Fibroblast of lung (primary cell): ENCODE results near the gene AIMP1.

Source experiments
- CTCF ChIP-seq, 2 donors: IDR thresholded peaks in 1 of 2; conservative IDR thresholded peaks in 1 of 2; 1 replicate in 1 of 2; 2 replicates in 1 of 2; pipeline ENCODE4 v1.5.1; 2011 to 2012; ENCODE audit warnings: low read length in 2 of 2, control low read depth in 1 of 2, inconsistent platforms in 1 of 2, low read depth in 1 of 2, mild to moderate bottlenecking in 1 of 2
- EZH2 ChIP-seq: IDR thresholded peaks from 2 replicates; pipeline ENCODE4 v1.5.1; 2012; ENCODE audit warnings: low read length, control low read depth, mild to moderate bottlenecking; ENCODE audit errors: missing control alignments

- no peak for TF ChIP-seq CTCF (conservative IDR thresholded peaks at IDR 0.05 in 1 of 2, IDR thresholded peaks at IDR 0.05 in 1 of 2; ENCODE audit: low read depth in 1 of 2, low read length in 2 of 2)
- TF ChIP-seq EZH2 = no peak
These were observed 26.6 kb upstream of the AIMP1 start for GRCh38 chr4:106289737-106290136.
